Psoas muscle (tissue), 8 donors: ENCODE measurements around the gene UNC5C. TPM values are rescaled to one million over a fixed set of nuclear protein-coding genes. Genes with fewer than 3 reads are reported as not detected.

Experiments
- ATAC-seq, 4 donors: fragments of 200-7000 bp; cut with Tn5 transposase; one replicate each; pipeline ENCODE4 v1.9.1; 2020; ENCODE audit warnings: moderate library complexity in 3 of 4, mild to moderate bottlenecking in 2 of 4
- DNase-seq, 2 donors: peaks; one replicate each; pipeline ENCODE4 v3.0.0-alpha.2; 2020
- H3K27ac ChIP-seq: fragments of 200-600 bp; one replicate; pipeline ENCODE4 v1.8.0; 2022
- H3K27me3 ChIP-seq, 3 donors: fragments of 200-600 bp in 1 of 3; one replicate each; pipeline versions ENCODE4 v1.6.1 to v1.8.0; 2013 to 2022; ENCODE audit warnings: low read length in 2 of 3, mild to moderate bottlenecking in 2 of 3, moderate library complexity in 1 of 3; ENCODE audit not compliant: insufficient read depth in 3 of 3
- H3K36me3 ChIP-seq, 2 donors: fragments of 200-600 bp in 1 of 2; one replicate each; pipeline versions ENCODE4 v1.6.1 to v1.8.0; 2013 to 2022; ENCODE audit warnings: low read depth in 1 of 2, mild to moderate bottlenecking in 1 of 2, moderate library complexity in 1 of 2; ENCODE audit not compliant: insufficient read depth in 1 of 2
- H3K4me1 ChIP-seq: fragments of 200-600 bp; one replicate; pipeline ENCODE4 v1.8.0; 2022
- H3K4me3 ChIP-seq: fragments of 200-600 bp; one replicate; pipeline ENCODE4 v1.8.0; 2022; ENCODE audit warnings: mild to moderate bottlenecking
- H3K9me3 ChIP-seq: fragments of 200-600 bp; one replicate; pipeline ENCODE4 v1.8.0; 2022
- CTCF ChIP-seq: fragments of 200-600 bp; IDR thresholded peaks from one replicate; pipeline ENCODE4 v1.8.0; 2022; ENCODE audit warnings: antibody characterized with exemption
- WGBS, 3 donors: extraction: QIAGEN DNeasy Blood & Tissue Kit; methylation state at CpG; one replicate each; pipeline versions ENCODE4 v1.1.6 to v1.1.7; 2013; 5-methylcytosine and 5-hydroxymethylcytosine counted together
- intact Hi-C, 2 donors: fragments of 100-400 bp; cut with DNase I; formaldehyde crosslinking; loops; one replicate each; pipeline versions ENCODE4 v1.11.0 to v1.14.2; 2022
- long read RNA-seq, 2 donors: library from polyadenylated mRNA; unstranded; transcript quantifications; one replicate each; pipeline ENCODE4 v2.0.0, GENCODE V29; 2021
- polyA plus RNA-seq, 3 donors: library from polyadenylated mRNA; stranded (reverse); fragments of 200-250 nt; gene quantifications; one replicate each; pipeline ENCODE4 v1.2.3, GENCODE V29; 2013
- total RNA-seq, 4 donors: library from RNA; stranded (reverse); fragmentation: NEBNext Ultra II Directional in 2 of 4; extraction: Animal tissue kit (Norgen Biotek cat#: 25700) in 2 of 4; gene quantifications; one replicate each; pipeline versions ENCODE4 v1.2.1 to v1.2.4, GENCODE V29; 2021 to 2023
- donor health status: healthy with polysubstance abuse.
- donor health status: DM: no; HTN: no; CAD: no; lungs with moderate emphysema.
- donor health status: Bipolar disorder and iron deficiency.
- donor health status: healthy.
- donor health status: DM: yes; HTN: yes; CAD: no.
- donor health status: DM: no; HTN: no; CAD: no.
- donor health status: DM: no; HTN: no; CAD: no.
- donor health status: DM: yes; HTN: yes; CAD: no.

Gene UNC5C
- total RNA-seq (1 to 10 TPM in 1 of 4 donors, under 1 TPM in 3; 0.19 to 1.1 (median 0.42) TPM), polyA plus RNA-seq (under 1 TPM; 0.04 to 0.09 (median 0.05) TPM)
- long read RNA-seq, donor 1: 0 reads
- long read RNA-seq, donor 2: 0 reads

GRCh38 chr4:95548738-95549245 lies at the start of gene UNC5C:
TSS of gene UNC5C (minus strand) at chr4:95548973.
- intact Hi-C loops: no loop called here

GRCh38 chr4:95596676-95597075 lies 47.9 kb upstream of the UNC5C start:
- ATAC-seq (no peak), DNase-seq (no peak)
- Histone ChIP-seq H3K27ac (no peak overlapping the region), H3K36me3 (no peaks in the 10 kb centered on the region), H3K4me3 (no peak overlapping the region), H3K9me3 (no peaks in the 10 kb centered on the region), H3K4me1 (no peaks in the 10 kb centered on the region), H3K27me3 (peaks cover 0 to 3% (median 0%) of the 10 kb centered on the region in 3 donors)
- WGBS, 3 donors: 81 to 84% (median 83%) methylated on average over 7 of the region's 7 CpGs
- TF ChIP-seq CTCF: no peak
- intact Hi-C loops: no loop called here

More at GRCh38 chr4:95548738-95549245, at the start of gene UNC5C:
- peaks cover 4 to 44% (median 13%) of the 10 kb centered on the region in 3 donors for H3K27me3 ChIP-seq
- no peaks in the 10 kb centered on the region for H3K36me3 ChIP-seq
- DNase-seq (peak; percentile 60 to 85), ATAC-seq (peak; percentile 35 to 83 (median 71))
- H3K27ac ChIP-seq: peak within 1 kb of the TSS; percentile 50
- H3K9me3 ChIP-seq: no peaks in the 10 kb centered on the region
- 1% methylated on average over 33 to 37 of the region's 37 CpGs for WGBS, 3 donors
- no peak for TF ChIP-seq CTCF
- no peaks in the 10 kb centered on the region for H3K4me1 ChIP-seq
- H3K4me3 ChIP-seq: peak within 1 kb of the TSS; percentile 66

GRCh38 chr4:95594629-95595028 lies 45.9 kb upstream of the UNC5C start:
- no peak overlapping the region for H3K4me3 ChIP-seq
- H3K27me3 ChIP-seq: peaks cover 0 to 3% (median 0%) of the 10 kb centered on the region in 3 donors
- no peaks in the 10 kb centered on the region for H3K9me3 ChIP-seq
- 77 to 90% (median 86%) methylated on average over 1 of the region's 1 CpG for WGBS, 3 donors
- H3K36me3 ChIP-seq: no peaks in the 10 kb centered on the region
- no peaks in the 10 kb centered on the region for H3K4me1 ChIP-seq
- no peak for DNase-seq
- no peak for TF ChIP-seq CTCF
- ATAC-seq: no peak
- intact Hi-C loops: no loop called here
- H3K27ac ChIP-seq: no peak overlapping the region

GRCh38 chr4:95594013-95594412 lies 45.2 kb upstream of the UNC5C start:
- H3K4me3 ChIP-seq: no peak overlapping the region
- no peaks in the 10 kb centered on the region for H3K4me1 ChIP-seq
- no peaks in the 10 kb centered on the region for H3K9me3 ChIP-seq
- WGBS, 3 donors: 95 to 99% (median 97%) methylated on average over 1 of the region's 1 CpG
- TF ChIP-seq CTCF: no peak
- DNase-seq: no peak
- ATAC-seq: no peak
- H3K27ac ChIP-seq: no peak overlapping the region
- peaks cover 0 to 3% (median 0%) of the 10 kb centered on the region in 3 donors for H3K27me3 ChIP-seq
- intact Hi-C loops: no loop called here
- H3K36me3 ChIP-seq: no peaks in the 10 kb centered on the region

GRCh38 chr4:95591278-95591677 lies 42.5 kb upstream of the UNC5C start:
- H3K27me3 ChIP-seq: no peaks in the 10 kb centered on the region
- no peak for TF ChIP-seq CTCF
- no peaks in the 10 kb centered on the region for H3K9me3 ChIP-seq
- intact Hi-C loops: no loop called here
- ATAC-seq (no peak), DNase-seq (no peak)
- no peak overlapping the region for H3K4me3 ChIP-seq
- no peaks in the 10 kb centered on the region for H3K36me3 ChIP-seq
- H3K27ac ChIP-seq: no peak overlapping the region
- 82 to 88% (median 86%) methylated on average over 5 of the region's 5 CpGs for WGBS, 3 donors
- H3K4me1 ChIP-seq: no peaks in the 10 kb centered on the region
